NT2/D1 (cell line): ENCODE results near the gene VPS16.

Source experiments
- SUZ12 ChIP-seq: IDR thresholded peaks from 2 replicates; pipeline ENCODE4 v1.6.1; 2011; ENCODE audit not compliant: insufficient read length, insufficient read depth; ENCODE audit errors: extremely low read depth
- YY1 ChIP-seq: IDR thresholded peaks from 2 replicates; pipeline ENCODE4 v1.6.1; 2011; ENCODE audit not compliant: insufficient read length, insufficient read depth
- ZNF274 ChIP-seq: IDR thresholded peaks from 2 replicates; pipeline ENCODE4 v1.6.1; 2011; ENCODE audit warnings: mild to moderate bottlenecking, low read depth, low read length

DNA sequence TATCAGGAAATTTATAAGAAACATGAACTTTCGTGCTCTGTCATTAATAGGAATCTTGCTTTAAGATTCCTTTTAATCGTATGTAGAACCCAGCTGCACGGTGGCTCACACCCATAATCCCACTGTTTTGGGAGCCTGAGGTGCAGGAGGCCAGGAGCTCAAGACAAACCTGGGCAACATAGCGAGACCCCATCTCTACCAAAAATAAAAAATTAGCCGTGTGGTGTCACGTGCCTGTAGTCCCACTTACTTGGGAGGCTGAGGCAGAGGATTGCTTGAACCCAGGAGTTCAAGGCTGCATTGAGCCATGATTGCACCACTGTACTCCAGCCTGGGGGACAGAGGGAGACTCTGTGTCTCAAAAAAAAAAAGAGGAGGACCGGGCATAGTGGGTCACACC is 40.1 kb downstream of the VPS16 start:
- no peak for TF ChIP-seq YY1
- TF ChIP-seq ZNF274: no peak
- no peak for TF ChIP-seq SUZ12
